ENCODE results near the gene PPP6R2.
A peak's percentile ranks its signal among the peaks of the same experiment; 100 is the strongest.

The PPP6R2 gene

DNA sequence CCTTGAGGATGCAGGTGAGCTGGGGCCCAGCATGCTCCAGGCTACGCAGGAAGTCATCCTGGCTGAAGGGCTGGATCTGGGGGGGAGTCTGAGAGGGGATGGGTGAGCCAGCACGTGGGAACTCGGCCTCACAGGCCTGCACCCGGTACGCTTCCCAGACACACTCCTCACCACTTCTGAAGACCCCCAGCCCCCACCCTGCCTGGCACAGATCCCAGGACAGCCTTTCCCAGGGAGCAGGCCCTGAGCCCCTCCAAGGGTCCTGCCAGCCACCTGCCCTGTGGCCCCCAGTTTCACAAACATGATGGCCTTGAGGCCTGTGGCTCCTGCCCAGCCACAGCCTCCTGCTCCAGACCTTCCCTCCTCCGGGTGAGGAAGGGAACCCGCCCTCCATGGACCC is 30.1 kb upstream of the PPP6R2 start:
- TF ChIP-seq REST (IDR thresholded peaks at IDR 0.05; ENCODE audit: insufficient read depth in 1 of 2, low read depth in 2 of 2, low read length in 2 of 2) (no peak), POLR2AphosphoS5 (IDR thresholded peaks at IDR 0.05; ENCODE audit: low read depth, low read length) (no peak), SIN3A (IDR thresholded peaks at IDR 0.05; ENCODE audit: borderline replicate concordance, insufficient read depth, low read length) (no peak)

DNA sequence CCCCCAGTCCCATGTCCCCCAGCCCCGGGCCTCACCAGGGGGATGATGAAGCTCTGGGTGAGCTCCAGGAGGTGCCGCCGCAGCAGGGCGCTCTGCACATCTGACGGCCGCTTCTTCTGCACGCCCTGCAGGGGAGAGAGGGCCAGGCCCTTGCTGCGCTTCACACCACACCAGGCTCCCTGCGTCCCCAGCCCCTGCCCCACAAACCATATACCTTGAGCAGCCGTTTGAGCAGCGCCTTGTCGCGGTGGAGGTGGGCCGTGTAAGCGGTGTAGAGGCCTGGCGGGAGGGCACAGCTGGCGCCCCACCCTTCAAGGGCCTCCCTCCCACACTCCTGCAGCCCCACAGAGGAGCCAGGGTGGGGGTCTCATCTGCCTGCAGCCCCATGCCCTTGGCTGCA is 29.5 kb upstream of the PPP6R2 start:
- TF ChIP-seq POLR2AphosphoS5 (IDR thresholded peaks at IDR 0.05; ENCODE audit: low read depth, low read length) = no peak
- TF ChIP-seq REST (IDR thresholded peaks at IDR 0.05; ENCODE audit: insufficient read depth in 1 of 2, low read depth in 2 of 2, low read length in 2 of 2) = no peak
- no peak for TF ChIP-seq FOXP2 (optimal IDR thresholded peaks at IDR 0.05; ENCODE audit: borderline replicate concordance, extremely low read depth, extremely low read length, insufficient read depth)
- no peak for TF ChIP-seq SIN3A (IDR thresholded peaks at IDR 0.05; ENCODE audit: borderline replicate concordance, insufficient read depth, low read length)
- no peak for TF ChIP-seq TAF1 (IDR thresholded peaks at IDR 0.05; ENCODE audit: borderline replicate concordance, insufficient read depth, low read length)

GRCh38 chr22:50314081-50314454 is 29.1 kb upstream of the PPP6R2 start:
- no peak for TF ChIP-seq SIN3A (IDR thresholded peaks at IDR 0.05; ENCODE audit: borderline replicate concordance, insufficient read depth, low read length)
- no peak for TF ChIP-seq TAF1 (IDR thresholded peaks at IDR 0.05; ENCODE audit: borderline replicate concordance, insufficient read depth, low read length)
- TF ChIP-seq FOXP2 (optimal IDR thresholded peaks at IDR 0.05; ENCODE audit: borderline replicate concordance, extremely low read depth, extremely low read length, insufficient read depth) = no peak
- no peak for TF ChIP-seq POLR2AphosphoS5 (IDR thresholded peaks at IDR 0.05; ENCODE audit: low read depth, low read length)
- TF ChIP-seq REST (IDR thresholded peaks at IDR 0.05; ENCODE audit: insufficient read depth in 1 of 2, low read depth in 2 of 2, low read length in 2 of 2) = no peak

GRCh38 chr22:50314455-50315288 is 28.5 kb upstream of the PPP6R2 start:
- no peak for TF ChIP-seq POLR2AphosphoS5 (IDR thresholded peaks at IDR 0.05; ENCODE audit: low read depth, low read length)
- peak; percentile 41 for TF ChIP-seq FOXP2 (optimal IDR thresholded peaks at IDR 0.05; ENCODE audit: borderline replicate concordance, extremely low read depth, extremely low read length, insufficient read depth)

DNA sequence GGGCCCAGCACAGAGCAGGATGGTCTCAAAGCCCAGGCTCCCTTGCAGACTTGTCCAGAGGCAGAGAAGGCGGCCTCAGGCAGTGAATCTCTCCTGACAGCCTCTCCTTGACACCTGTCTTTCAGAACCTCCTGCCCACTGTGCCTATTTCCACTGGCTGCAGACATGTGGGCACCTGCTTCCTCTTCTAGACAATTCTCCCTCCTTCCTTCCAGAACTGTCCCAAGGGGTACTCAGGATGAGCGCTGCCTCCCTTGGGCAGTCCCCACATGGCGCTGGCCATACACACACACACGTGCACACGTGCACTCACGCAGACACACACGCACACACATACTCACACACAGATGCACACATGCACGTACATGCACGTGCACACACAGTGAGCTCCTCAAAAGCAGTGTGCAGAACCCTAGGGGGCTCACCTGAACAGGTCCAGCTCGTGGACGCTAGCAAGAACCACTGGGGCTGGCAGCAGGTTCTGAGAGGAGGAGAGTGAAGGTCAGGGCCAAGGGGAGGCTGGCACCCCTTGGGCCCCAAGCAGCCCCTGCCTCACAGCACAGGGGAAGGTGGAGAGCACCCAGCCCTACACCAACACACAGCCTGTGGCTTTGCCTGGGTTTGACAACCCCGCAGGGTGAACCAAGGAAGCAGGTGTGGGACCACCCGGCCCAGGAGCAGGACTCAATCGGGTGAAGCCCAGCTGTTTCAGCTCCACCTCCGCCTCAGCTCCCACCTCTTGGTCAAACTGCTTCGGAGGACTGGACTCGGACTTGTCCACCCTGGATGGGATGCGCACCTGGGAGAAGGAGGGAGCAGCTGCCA is 27.6 kb upstream of the PPP6R2 start:
- no peak for TF ChIP-seq REST (IDR thresholded peaks at IDR 0.05; ENCODE audit: insufficient read depth in 1 of 2, low read depth in 2 of 2, low read length in 2 of 2)
- TF ChIP-seq TAF1 (IDR thresholded peaks at IDR 0.05; ENCODE audit: borderline replicate concordance, insufficient read depth, low read length) = no peak
- no peak for TF ChIP-seq POLR2AphosphoS5 (IDR thresholded peaks at IDR 0.05; ENCODE audit: low read depth, low read length)
- no peak for TF ChIP-seq FOXP2 (optimal IDR thresholded peaks at IDR 0.05; ENCODE audit: borderline replicate concordance, extremely low read depth, extremely low read length, insufficient read depth)
- no peak for TF ChIP-seq SIN3A (IDR thresholded peaks at IDR 0.05; ENCODE audit: borderline replicate concordance, insufficient read depth, low read length)

Data from PFSK-1 (cell line).